Natural killer cell (primary cell): ENCODE measurements around the gene TEX264. TPM values are rescaled to one million over a fixed set of nuclear protein-coding genes. Genes with fewer than 3 reads are reported as not detected.

Experiments used
- ATAC-seq, 3 donors: fragments of 150-1000 bp in 2 of 3; fragments of 200-7000 bp in 1 of 3; cut with Tn5 transposase; 1 replicate in 1 of 3; 2 replicates in 2 of 3; pipeline ENCODE4 v1.10.0; 2021; ENCODE audit warnings: mild to moderate bottlenecking in 2 of 3, moderate library complexity in 2 of 3
- DNase-seq, 2 donors: peaks; one replicate each; pipeline versions ENCODE4 v3.0.0 to v3.0.0-alpha.2; 2013 to 2021; ENCODE audit warnings: mixed read lengths in 1 of 2
- H3K27ac ChIP-seq: one replicate; pipeline ENCODE4 v1.5.1; 2013; ENCODE audit warnings: mild to moderate bottlenecking, low read length
- H3K27me3 ChIP-seq: one replicate; pipeline ENCODE4 v1.6.1; 2013; ENCODE audit warnings: low read length; ENCODE audit not compliant: control insufficient read depth, insufficient read depth
- H3K36me3 ChIP-seq: one replicate; pipeline ENCODE4 v1.6.1; 2013; ENCODE audit warnings: low read length; ENCODE audit not compliant: control insufficient read depth, insufficient read depth
- H3K4me1 ChIP-seq: one replicate; pipeline ENCODE4 v1.6.1; 2013; ENCODE audit warnings: low read length; ENCODE audit not compliant: control insufficient read depth, insufficient read depth
- H3K4me3 ChIP-seq: one replicate; pipeline ENCODE4 v1.5.1; 2013; ENCODE audit warnings: low read length
- H3K9me3 ChIP-seq: one replicate; pipeline ENCODE4 v1.6.1; 2013; ENCODE audit warnings: low read length; ENCODE audit not compliant: control insufficient read depth, insufficient read depth
- H3K27ac Mint-ChIP-seq, 2 donors: one replicate each; pipeline ENCODE4 v1.8.0; 2022; ENCODE audit warnings: mild to moderate bottlenecking in 2 of 2, mixed read lengths in 2 of 2, moderate library complexity in 1 of 2
- H3K27me3 Mint-ChIP-seq, 2 donors: one replicate each; pipeline ENCODE4 v1.8.0; 2022; ENCODE audit warnings: low read depth in 2 of 2, mixed read lengths in 2 of 2
- H3K36me3 Mint-ChIP-seq: one replicate; pipeline ENCODE4 v1.8.0; 2022; ENCODE audit warnings: mixed read lengths
- H3K4me1 Mint-ChIP-seq, 2 donors: one replicate each; pipeline ENCODE4 v1.8.0; 2022; ENCODE audit warnings: mixed read lengths in 2 of 2
- H3K4me3 Mint-ChIP-seq: one replicate; pipeline ENCODE4 v1.8.0; 2022; ENCODE audit warnings: mild to moderate bottlenecking, moderate library complexity, mixed read lengths
- H3K9me3 Mint-ChIP-seq, 2 donors: one replicate each; pipeline ENCODE4 v1.8.0; 2022; ENCODE audit warnings: mixed read lengths in 2 of 2
- WGBS: methylation state at CpG from one replicate; pipeline ENCODE4 v1.1.7; 2013; ENCODE audit warnings: missing lambda C conversion rate; ENCODE audit not compliant: insufficient coverage; 5-methylcytosine and 5-hydroxymethylcytosine counted together
- intact Hi-C: fragments of 100-400 bp; cut with micrococcal nuclease; formaldehyde crosslinking; loops from one replicate; pipeline ENCODE4 v1.14.2; 2022
- total RNA-seq, 4 donors: library from RNA; stranded (reverse); fragments of 120-200 nt in 1 of 4; gene quantifications; one replicate each; pipeline versions ENCODE4 v1.2.3 to v1.2.4, GENCODE V29; 2013 to 2022
- TF ChIP-seq, protein P1 (sequence below): fragments of 200-600 bp; IDR thresholded peaks from one replicate; pipeline ENCODE4 v1.8.0; 2022; ENCODE audit warnings: antibody characterized with exemption

TEX264 gene
- total RNA-seq, 3 donors from 2014 or later (not counting 1 experiment from before 2014, with no cell fraction given): 41.1 to 46.8 (median 45.4) TPM

DNA sequence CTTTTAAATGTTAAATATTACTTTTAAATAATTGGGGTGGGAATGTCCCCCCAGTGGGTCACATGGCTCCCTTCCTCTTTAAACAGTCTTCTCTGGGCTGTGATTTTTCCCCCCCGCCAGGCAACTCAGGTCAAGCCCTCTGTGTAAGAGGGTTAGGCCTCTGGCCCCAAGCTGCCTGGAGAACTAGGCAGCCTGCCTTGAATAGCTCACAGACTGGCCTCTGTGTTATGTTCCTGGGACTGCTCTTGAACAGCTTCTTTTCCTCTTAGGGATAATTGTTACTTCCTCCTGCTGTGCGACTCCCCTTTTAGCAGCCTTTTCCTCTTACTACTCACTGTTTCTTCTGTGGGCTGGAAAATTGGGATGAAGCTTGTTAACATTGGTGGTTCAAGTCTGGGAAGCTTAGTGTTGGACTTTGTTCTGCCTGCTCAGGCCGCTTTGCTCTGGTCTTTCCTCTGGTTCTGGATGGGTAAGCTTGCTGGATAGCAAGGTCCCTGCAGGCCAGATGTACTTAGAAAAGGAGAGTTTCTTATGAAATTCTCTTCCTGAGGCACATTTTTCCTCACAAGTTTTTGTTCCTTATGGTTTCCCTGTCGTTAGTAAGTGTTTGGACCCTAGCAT lies 2.2 kb downstream of the TEX264 start:
- Histone ChIP-seq H3K27me3 (no peaks in the 10 kb centered on the region), H3K36me3 (peaks cover 11% of the 10 kb centered on the region), H3K4me1 (peaks cover 72% of the 10 kb centered on the region), H3K4me3 (no peak overlapping the region), H3K9me3 (no peaks in the 10 kb centered on the region), H3K27ac (no peak overlapping the region)
- Mint-ChIP-seq H3K9me3 (no peaks in the 10 kb centered on the region), H3K4me3 (peak overlapping the region; percentile 75), H3K36me3 (peaks cover 7% of the 10 kb centered on the region), H3K27me3 (no peaks in the 10 kb centered on the region), H3K4me1 (peaks cover 70 to 72% of the 10 kb centered on the region in 2 donors), H3K27ac (peak overlapping the region; percentile 4 to 98)
- DNase-seq (no peak), ATAC-seq (no peak)
- TF ChIP-seq, protein P1, sequence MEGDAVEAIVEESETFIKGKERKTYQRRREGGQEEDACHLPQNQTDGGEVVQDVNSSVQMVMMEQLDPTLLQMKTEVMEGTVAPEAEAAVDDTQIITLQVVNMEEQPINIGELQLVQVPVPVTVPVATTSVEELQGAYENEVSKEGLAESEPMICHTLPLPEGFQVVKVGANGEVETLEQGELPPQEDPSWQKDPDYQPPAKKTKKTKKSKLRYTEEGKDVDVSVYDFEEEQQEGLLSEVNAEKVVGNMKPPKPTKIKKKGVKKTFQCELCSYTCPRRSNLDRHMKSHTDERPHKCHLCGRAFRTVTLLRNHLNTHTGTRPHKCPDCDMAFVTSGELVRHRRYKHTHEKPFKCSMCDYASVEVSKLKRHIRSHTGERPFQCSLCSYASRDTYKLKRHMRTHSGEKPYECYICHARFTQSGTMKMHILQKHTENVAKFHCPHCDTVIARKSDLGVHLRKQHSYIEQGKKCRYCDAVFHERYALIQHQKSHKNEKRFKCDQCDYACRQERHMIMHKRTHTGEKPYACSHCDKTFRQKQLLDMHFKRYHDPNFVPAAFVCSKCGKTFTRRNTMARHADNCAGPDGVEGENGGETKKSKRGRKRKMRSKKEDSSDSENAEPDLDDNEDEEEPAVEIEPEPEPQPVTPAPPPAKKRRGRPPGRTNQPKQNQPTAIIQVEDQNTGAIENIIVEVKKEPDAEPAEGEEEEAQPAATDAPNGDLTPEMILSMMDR: no peak
- 91% methylated on average over 3 of the region's 4 CpGs for WGBS
- intact Hi-C loops: loop anchor here (5.0 kb wide), 1 partner anchor 1056 kb away; the partner anchor contains the start of gene MAPKAPK3

DNA sequence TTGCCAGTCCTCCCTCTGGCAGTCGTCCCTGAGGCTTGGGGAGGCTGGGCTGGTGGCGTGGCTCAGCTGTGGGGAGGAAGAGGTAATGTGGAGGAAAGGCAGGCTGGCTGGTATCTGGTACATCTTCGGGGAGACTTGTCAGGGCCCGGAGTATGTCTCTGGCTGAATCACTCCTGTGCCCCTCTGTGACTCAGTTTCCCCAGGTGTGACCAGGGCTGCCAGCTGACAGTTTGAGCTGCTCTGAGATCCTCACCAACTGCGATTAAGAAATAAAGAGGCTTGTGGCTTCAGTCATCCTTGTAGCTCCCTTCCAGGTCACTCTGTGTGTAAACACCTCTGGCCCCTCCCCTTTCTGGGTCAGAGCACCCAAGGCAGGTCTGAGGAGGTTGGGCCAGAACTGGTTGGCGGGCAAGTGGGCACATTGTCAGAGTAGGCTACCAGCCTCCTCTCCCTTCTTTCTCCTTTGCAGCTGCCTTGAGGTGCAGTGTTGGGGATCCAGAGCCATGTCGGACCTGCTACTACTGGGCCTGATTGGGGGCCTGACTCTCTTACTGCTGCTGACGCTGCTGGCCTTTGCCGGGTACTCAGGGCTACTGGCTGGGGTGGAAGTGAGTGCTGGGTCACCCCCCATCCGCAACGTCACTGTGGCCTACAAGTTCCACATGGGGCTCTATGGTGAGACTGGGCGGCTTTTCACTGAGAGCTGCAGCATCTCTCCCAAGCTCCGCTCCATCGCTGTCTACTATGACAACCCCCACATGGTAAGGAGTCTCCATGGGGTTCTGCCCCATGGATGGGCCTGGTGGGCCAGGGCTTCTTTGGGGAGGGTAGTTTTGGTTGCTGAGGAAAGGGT lies 3.0 kb downstream of the TEX264 start:
- intact Hi-C loops: loop anchor here (5.0 kb wide), 1 partner anchor 1057 kb away; the partner anchor contains the start of gene MAPKAPK3
- DNase-seq (no peak), ATAC-seq (no peak)
- 90% methylated on average over 13 of the region's 14 CpGs for WGBS
- H3K4me1 ChIP-seq: peaks cover 76% of the 10 kb centered on the region
- H3K4me3 Mint-ChIP-seq: peak overlapping the region; percentile 75
- H3K9me3 ChIP-seq: no peaks in the 10 kb centered on the region
- peaks cover 7% of the 10 kb centered on the region for H3K36me3 Mint-ChIP-seq
- H3K27ac Mint-ChIP-seq: peak overlapping the region; percentile 4 to 98
- no peaks in the 10 kb centered on the region for H3K27me3 Mint-ChIP-seq
- H3K27me3 ChIP-seq: no peaks in the 10 kb centered on the region
- no peak overlapping the region for H3K4me3 ChIP-seq
- H3K4me1 Mint-ChIP-seq: peaks cover 74 to 75% of the 10 kb centered on the region in 2 donors
- H3K36me3 ChIP-seq: peaks cover 11% of the 10 kb centered on the region
- no peaks in the 10 kb centered on the region for H3K9me3 Mint-ChIP-seq
- H3K27ac ChIP-seq: no peak overlapping the region
- TF ChIP-seq, protein P1: no peak

DNA sequence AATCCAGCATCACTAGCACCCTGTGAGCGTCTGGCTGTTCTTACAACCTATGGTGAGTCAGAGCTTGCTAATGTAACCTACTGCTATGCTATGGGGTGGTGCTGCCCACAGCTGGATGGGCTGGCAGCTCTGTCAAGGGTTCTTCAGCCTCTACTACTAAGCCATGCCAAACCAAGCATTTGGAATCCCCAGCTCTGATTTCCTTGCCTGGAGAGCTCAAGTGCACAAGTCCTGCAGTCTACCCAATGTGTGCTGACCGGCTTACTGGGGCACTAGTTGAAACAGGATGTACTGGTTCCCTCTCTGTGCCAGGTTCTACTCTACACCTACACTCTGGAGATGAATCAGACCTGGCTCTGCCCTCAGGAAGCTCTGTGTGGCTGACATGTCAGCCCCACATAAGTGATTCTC lies 4.2 kb downstream of the TEX264 start:
- no peak for DNase-seq
- Mint-ChIP-seq H3K4me3 (peak overlapping the region; percentile 47), H3K4me1 (peaks cover 66 to 76% of the 10 kb centered on the region in 2 donors), H3K36me3 (peaks cover 7% of the 10 kb centered on the region), H3K27me3 (no peaks in the 10 kb centered on the region), H3K27ac (peak overlapping the region; percentile 41 to 98), H3K9me3 (no peaks in the 10 kb centered on the region)
- peaks cover 11% of the 10 kb centered on the region for H3K36me3 ChIP-seq
- ATAC-seq: no peak
- TF ChIP-seq, protein P1: no peak
- H3K4me1 ChIP-seq: peaks cover 72% of the 10 kb centered on the region
- intact Hi-C loops: no loop called here
- WGBS: 77% methylated on average over 2 of the region's 2 CpGs
- H3K27me3 ChIP-seq: no peaks in the 10 kb centered on the region
- H3K9me3 ChIP-seq: no peaks in the 10 kb centered on the region
- no peak overlapping the region for H3K27ac ChIP-seq
- H3K4me3 ChIP-seq: no peak overlapping the region
